Vagina (tissue), 2 donors: ENCODE data around the gene GPR17. TPM values are rescaled to one million over a fixed set of nuclear protein-coding genes. Genes with fewer than 3 reads are reported as not detected.

Source experiments
- DNase-seq, 2 donors: peaks; one replicate each; pipeline ENCODE4 v3.0.0-alpha.2; 2017; ENCODE audit errors: extremely low spot score in 2 of 2
- H3K27ac ChIP-seq: fragments of 200-600 bp; sonication (generic); one replicate; pipeline ENCODE4 v1.5.1; 2019
- H3K27me3 ChIP-seq: fragments of 200-600 bp; sonication (generic); one replicate; pipeline ENCODE4 v1.5.1; 2019
- H3K36me3 ChIP-seq, 2 donors: fragments of 200-600 bp; sonication (generic); one replicate each; pipeline ENCODE4 v1.5.1; 2017 to 2019
- H3K4me1 ChIP-seq: fragments of 200-600 bp; sonication (generic); one replicate; pipeline ENCODE4 v1.5.1; 2019
- H3K4me3 ChIP-seq, 2 donors: fragments of 200-600 bp; sonication (generic); 1 replicate in 1 of 2; 2 replicates in 1 of 2; pipeline ENCODE4 v1.5.1; 2016 to 2019
- H3K9me3 ChIP-seq: fragments of 200-600 bp; sonication (generic); one replicate; pipeline ENCODE4 v1.5.1; 2019
- CTCF ChIP-seq, 3 experiments: fragments of 450-650 bp in 2 of 3; fragments of 200-600 bp in 1 of 3; sonication (generic) in 1 of 3; IDR thresholded peaks; one replicate each; pipeline ENCODE4 v1.5.1; 2017 to 2019; ENCODE audit warnings: antibody characterized with exemption in 3 of 3, mild to moderate bottlenecking in 2 of 3, moderate library complexity in 2 of 3
- POLR2A ChIP-seq, 2 donors: fragments of 450-650 bp; IDR thresholded peaks; one replicate each; pipeline ENCODE4 v1.6.1; 2017; ENCODE audit warnings: antibody characterized with exemption in 2 of 2, mild to moderate bottlenecking in 2 of 2, moderate library complexity in 2 of 2
- POLR2AphosphoS5 ChIP-seq, 2 donors: sonication (generic); formaldehyde crosslinking; IDR thresholded peaks; one replicate each; pipeline ENCODE4 v1.9.0; 2017; ENCODE audit warnings: antibody characterized with exemption in 2 of 2, mild to moderate bottlenecking in 2 of 2, low read depth in 1 of 2; ENCODE audit not compliant: insufficient read depth in 1 of 2
- intact Hi-C: fragments of 100-400 bp; cut with DNase I; formaldehyde crosslinking; loops from one replicate; pipeline ENCODE4 v1.15.1; 2023
- total RNA-seq: library from RNA; depleted of rRNA; stranded (reverse); fragments of >200 nt; gene quantifications from one replicate; pipeline ENCODE4 v1.2.3, GENCODE V29; 2016

Gene GPR17
- total RNA-seq, 1 donor from 2014 or later: not detected

GRCh38 chr2:127657232-127657595, 11.3 kb downstream of the GPR17 start:
- Histone ChIP-seq H3K27ac (peak overlapping the region; percentile 26), H3K9me3 (no peaks in the 10 kb centered on the region), H3K4me3 (no peak overlapping the region), H3K4me1 (peaks cover 44% of the 10 kb centered on the region), H3K27me3 (no peaks in the 10 kb centered on the region), H3K36me3 (no peaks in the 10 kb centered on the region)
- DNase-seq: no peak
- intact Hi-C loops: no loop called here
- no peak for TF ChIP-seq POLR2AphosphoS5 (IDR thresholded peaks at IDR 0.05; ENCODE audit: insufficient read depth in 1 of 2, low read depth in 1 of 2)
- no peak for TF ChIP-seq POLR2A (IDR thresholded peaks at IDR 0.05)
- no peak for TF ChIP-seq CTCF (IDR thresholded peaks at IDR 0.05)

- no peaks in the 10 kb centered on the region for H3K36me3 ChIP-seq
- no peak for DNase-seq
- no peak overlapping the region for H3K4me3 ChIP-seq
- no peaks in the 10 kb centered on the region for H3K9me3 ChIP-seq
- H3K27me3 ChIP-seq: no peaks in the 10 kb centered on the region
- intact Hi-C loops: no loop called here
- no peak overlapping the region for H3K27ac ChIP-seq
- TF ChIP-seq CTCF (IDR thresholded peaks at IDR 0.05) (no peak), POLR2AphosphoS5 (IDR thresholded peaks at IDR 0.05; ENCODE audit: insufficient read depth in 1 of 2, low read depth in 1 of 2) (no peak), POLR2A (IDR thresholded peaks at IDR 0.05) (no peak)
- H3K4me1 ChIP-seq: peaks cover 50% of the 10 kb centered on the region
These were observed 12.2 kb downstream of the GPR17 start for GRCh38 chr2:127658146-127658545.

DNA sequence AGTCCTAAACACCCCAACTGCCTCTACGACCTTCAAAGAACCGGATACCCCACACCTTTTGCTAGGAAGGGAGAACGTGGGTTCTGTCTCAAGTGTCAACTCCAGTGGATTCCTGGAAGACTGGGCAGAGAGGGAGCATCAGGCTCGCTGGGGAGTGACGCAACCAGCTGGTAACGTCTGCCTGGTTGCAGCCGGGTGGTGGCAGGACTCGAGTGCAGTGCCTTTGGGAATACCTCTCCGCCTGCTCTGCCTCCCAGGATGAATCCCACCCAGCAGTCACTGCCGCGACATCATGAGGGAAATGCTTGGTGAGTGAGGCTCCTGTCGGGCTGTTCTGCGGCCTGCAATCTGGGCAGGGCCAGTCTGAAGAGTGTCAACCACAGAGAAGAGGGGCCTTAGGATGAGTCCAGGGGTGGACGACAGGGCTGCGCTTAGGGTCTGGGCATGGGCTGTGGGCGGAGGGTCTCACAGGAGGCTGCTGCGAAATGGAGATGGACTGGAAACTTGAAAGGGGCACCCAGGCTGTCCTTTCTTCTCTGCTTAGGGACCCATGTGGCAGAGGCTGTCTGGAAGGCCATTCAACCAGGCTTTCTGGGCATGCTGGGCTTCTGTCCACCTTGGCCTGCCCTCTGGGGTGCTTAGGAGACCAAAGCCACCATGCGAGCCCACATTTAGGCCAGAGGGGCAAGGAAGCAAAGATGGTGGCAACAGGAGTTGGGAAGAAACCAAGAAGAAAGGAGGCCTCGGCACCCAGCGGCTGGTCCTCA, 12.9 kb downstream of the GPR17 start:
- no peak overlapping the region for H3K27ac ChIP-seq
- no peak for TF ChIP-seq POLR2A (IDR thresholded peaks at IDR 0.05)
- no peak for TF ChIP-seq CTCF (IDR thresholded peaks at IDR 0.05)
- TF ChIP-seq POLR2AphosphoS5 (IDR thresholded peaks at IDR 0.05; ENCODE audit: insufficient read depth in 1 of 2, low read depth in 1 of 2): no peak
- intact Hi-C loops: no loop called here
- H3K27me3 ChIP-seq: no peaks in the 10 kb centered on the region
- no peak overlapping the region for H3K4me3 ChIP-seq
- H3K4me1 ChIP-seq: peaks cover 57% of the 10 kb centered on the region
- H3K9me3 ChIP-seq: no peaks in the 10 kb centered on the region
- no peaks in the 10 kb centered on the region for H3K36me3 ChIP-seq
- DNase-seq: no peak

- Histone ChIP-seq H3K27ac (no peak overlapping the region), H3K4me1 (peaks cover 62% of the 10 kb centered on the region), H3K9me3 (no peaks in the 10 kb centered on the region), H3K27me3 (no peaks in the 10 kb centered on the region), H3K4me3 (no peak overlapping the region), H3K36me3 (no peaks in the 10 kb centered on the region)
- DNase-seq: no peak
- TF ChIP-seq POLR2AphosphoS5 (IDR thresholded peaks at IDR 0.05; ENCODE audit: insufficient read depth in 1 of 2, low read depth in 1 of 2) (peak in 1 of 2 donors; percentile 43), POLR2A (IDR thresholded peaks at IDR 0.05) (no peak)
- intact Hi-C loops: no loop called here
These were observed 13.7 kb downstream of the GPR17 start for GRCh38 chr2:127659408-127660290.

DNA sequence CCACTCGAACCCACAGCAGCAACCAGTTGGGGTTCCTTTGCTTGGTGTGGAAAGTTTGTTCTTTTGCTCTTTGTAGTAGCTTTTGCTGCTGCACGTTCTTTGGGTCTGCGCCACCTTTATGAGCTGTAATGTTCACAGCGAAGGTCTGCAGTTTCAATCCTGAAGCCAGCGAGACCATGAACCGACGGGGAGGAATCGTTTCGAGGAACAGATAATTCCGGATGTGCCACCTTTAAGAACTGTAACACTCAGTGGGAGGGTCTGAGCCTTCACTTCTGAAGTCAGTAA, 14.3 kb downstream of the GPR17 start:
- no peaks in the 10 kb centered on the region for H3K9me3 ChIP-seq
- no peak overlapping the region for H3K27ac ChIP-seq
- H3K4me3 ChIP-seq: no peak overlapping the region
- H3K36me3 ChIP-seq: no peaks in the 10 kb centered on the region
- TF ChIP-seq POLR2A (IDR thresholded peaks at IDR 0.05) (no peak), POLR2AphosphoS5 (IDR thresholded peaks at IDR 0.05; ENCODE audit: insufficient read depth in 1 of 2, low read depth in 1 of 2) (no peak), CTCF (IDR thresholded peaks at IDR 0.05) (no peak)
- no peaks in the 10 kb centered on the region for H3K27me3 ChIP-seq
- peaks cover 68% of the 10 kb centered on the region for H3K4me1 ChIP-seq
- intact Hi-C loops: no loop called here
- DNase-seq: no peak
